Mesendoderm (in vitro differentiated cells): Measurements from ENCODE around the gene LGR6.
A peak's percentile ranks its signal among the peaks of the same experiment; 100 is the strongest.

Experiments
- DNase-seq: peaks from one replicate; pipeline ENCODE4 v3.0.0; 2013
- H2AK5ac ChIP-seq: 2 replicates; pipeline ENCODE4 v1.6.1; 2013; ENCODE audit warnings: low read length, inconsistent platforms
- H2BK120ac ChIP-seq: 2 replicates; pipeline ENCODE4 v1.6.1; 2013; ENCODE audit warnings: low read depth, mild to moderate bottlenecking, low read length, moderate library complexity, mixed read lengths
- H2BK15ac ChIP-seq: replicated peaks from 2 replicates; pipeline ENCODE4 v1.6.1; 2013; ENCODE audit warnings: low read depth, mild to moderate bottlenecking, moderate library complexity
- H2BK5ac ChIP-seq: 2 replicates; pipeline ENCODE4 v1.6.1; 2013; ENCODE audit warnings: low read length, inconsistent platforms
- H3K18ac ChIP-seq: 2 replicates; pipeline ENCODE4 v1.6.1; 2013; ENCODE audit warnings: mild to moderate bottlenecking, low read length, mixed read lengths
- H3K23ac ChIP-seq: one replicate; pipeline ENCODE4 v1.6.1; 2013; ENCODE audit warnings: low read length
- H3K27ac ChIP-seq: 2 replicates; pipeline ENCODE4 v1.5.1; 2013; ENCODE audit warnings: low read depth, mild to moderate bottlenecking, inconsistent platforms, low read length, moderate library complexity
- H3K27me3 ChIP-seq: 2 replicates; pipeline ENCODE4 v1.6.1; 2013; ENCODE audit warnings: low read length, control low read depth, mild to moderate bottlenecking, inconsistent platforms; ENCODE audit not compliant: insufficient read depth, poor library complexity
- H3K36me3 ChIP-seq: 2 replicates; pipeline ENCODE4 v1.6.1; 2013; ENCODE audit warnings: low read length, inconsistent platforms; ENCODE audit not compliant: control insufficient read depth, insufficient read depth
- H3K4ac ChIP-seq: one replicate; pipeline ENCODE4 v1.6.1; 2013; ENCODE audit warnings: low read depth, mild to moderate bottlenecking, low read length, moderate library complexity
- H3K4me1 ChIP-seq: 2 replicates; pipeline ENCODE4 v1.6.1; 2013; ENCODE audit warnings: low read depth, low read length, inconsistent platforms; ENCODE audit not compliant: control insufficient read depth
- H3K4me2 ChIP-seq: 2 replicates; pipeline ENCODE4 v1.6.1; 2013; ENCODE audit warnings: low read length
- H3K4me3 ChIP-seq: 2 replicates; pipeline ENCODE4 v1.5.1; 2013; ENCODE audit warnings: mild to moderate bottlenecking, low read length
- H3K56ac ChIP-seq: one replicate; pipeline ENCODE4 v1.6.1; 2013; ENCODE audit warnings: low read length
- H3K79me1 ChIP-seq: 2 replicates; pipeline ENCODE4 v1.6.1; 2013; ENCODE audit warnings: low read length, inconsistent platforms
- H3K79me2 ChIP-seq: 2 replicates; pipeline ENCODE4 v1.6.1; 2013; ENCODE audit warnings: mild to moderate bottlenecking, low read length; ENCODE audit not compliant: control insufficient read depth, insufficient read depth
- H3K9ac ChIP-seq: 2 replicates; pipeline ENCODE4 v1.6.1; 2013; ENCODE audit warnings: low read length, inconsistent platforms
- H4K5ac ChIP-seq: one replicate; pipeline ENCODE4 v1.6.1; 2013; ENCODE audit warnings: low read length
- H4K8ac ChIP-seq: one replicate; pipeline ENCODE4 v1.6.1; 2013; ENCODE audit warnings: low read depth, mild to moderate bottlenecking, control low read depth, low read length, moderate library complexity
- WGBS: extraction: QIAGEN DNeasy Blood & Tissue Kit; methylation state at CpG from one replicate; pipeline ENCODE4 v1.1.7; 2013; ENCODE audit warnings: low lambda C conversion rate, missing lambda C conversion rate; ENCODE audit not compliant: insufficient coverage; ENCODE audit errors: extremely low coverage; 5-methylcytosine and 5-hydroxymethylcytosine counted together

LGR6 gene

GRCh38 chr1:202202500-202203168 lies 9.0 kb downstream of the LGR6 start:
- H2BK5ac ChIP-seq, result no peak overlapping the region
- no peak overlapping the region for H3K9ac ChIP-seq
- H4K5ac ChIP-seq, result no peak overlapping the region
- WGBS, result no CpG with 5 or more reads among the region's 7 CpGs
- H3K4me1 ChIP-seq, result no peaks in the 10 kb centered on the region
- no peak overlapping the region for H3K23ac ChIP-seq
- H2AK5ac ChIP-seq, result no peak overlapping the region
- H3K79me2 ChIP-seq, result no peaks in the 10 kb centered on the region
- no peak overlapping the region for H3K18ac ChIP-seq
- H3K56ac ChIP-seq, result no peak overlapping the region
- no peak overlapping the region for H3K4ac ChIP-seq
- no peak overlapping the region for H2BK120ac ChIP-seq
- H3K4me2 ChIP-seq, result no peak overlapping the region
- H2BK15ac ChIP-seq, result no peak overlapping the region
- no peak for DNase-seq
- no peak overlapping the region for H4K8ac ChIP-seq
- no peak overlapping the region for H3K4me3 ChIP-seq
- H3K36me3 ChIP-seq, result no peaks in the 10 kb centered on the region
- H3K79me1 ChIP-seq, result no peaks in the 10 kb centered on the region
- H3K27me3 ChIP-seq, result no peaks in the 10 kb centered on the region
- no peak overlapping the region for H3K27ac ChIP-seq

GRCh38 chr1:202203238-202204039 lies 9.8 kb downstream of the LGR6 start:
- H3K9ac ChIP-seq, result no peak overlapping the region
- no peak overlapping the region for H3K4me3 ChIP-seq
- no peak overlapping the region for H3K4me2 ChIP-seq
- H3K79me1 ChIP-seq, result no peaks in the 10 kb centered on the region
- no peak overlapping the region for H4K8ac ChIP-seq
- no peak overlapping the region for H3K56ac ChIP-seq
- H2BK15ac ChIP-seq, result no peak overlapping the region
- H3K27me3 ChIP-seq, result no peaks in the 10 kb centered on the region
- H3K27ac ChIP-seq, result no peak overlapping the region
- no peaks in the 10 kb centered on the region for H3K4me1 ChIP-seq
- no peak overlapping the region for H3K23ac ChIP-seq
- WGBS, result no CpG with 5 or more reads among the region's 13 CpGs
- H3K18ac ChIP-seq, result no peak overlapping the region
- peak; percentile 51 for DNase-seq
- H4K5ac ChIP-seq, result no peak overlapping the region
- no peak overlapping the region for H2BK120ac ChIP-seq
- H3K36me3 ChIP-seq, result no peaks in the 10 kb centered on the region
- no peak overlapping the region for H2AK5ac ChIP-seq
- no peak overlapping the region for H2BK5ac ChIP-seq
- H3K79me2 ChIP-seq, result no peaks in the 10 kb centered on the region
- no peak overlapping the region for H3K4ac ChIP-seq

- H3K4me3 ChIP-seq, result no peak overlapping the region
These were observed 10.5 kb downstream of the LGR6 start for GRCh38 chr1:202204065-202204464.

GRCh38 chr1:202205523-202206190 lies 12.1 kb downstream of the LGR6 start:
- Histone ChIP-seq H3K4ac (no peak overlapping the region), H3K18ac (no peak overlapping the region), H3K4me2 (no peak overlapping the region), H2BK120ac (no peak overlapping the region), H2BK5ac (no peak overlapping the region), H3K4me3 (no peak overlapping the region), H4K5ac (no peak overlapping the region), H3K79me1 (no peaks in the 10 kb centered on the region), H4K8ac (no peak overlapping the region), H3K23ac (no peak overlapping the region), H3K9ac (no peak overlapping the region), H2AK5ac (no peak overlapping the region), H3K56ac (no peak overlapping the region), H2BK15ac (no peak overlapping the region), H3K36me3 (no peaks in the 10 kb centered on the region), H3K79me2 (no peaks in the 10 kb centered on the region), H3K4me1 (no peaks in the 10 kb centered on the region), H3K27me3 (no peaks in the 10 kb centered on the region), H3K27ac (no peak overlapping the region)
- DNase-seq, result no peak
- 100% methylated on average over 3 of the region's 5 CpGs for WGBS

More at GRCh38 chr1:202204065-202204464, 10.5 kb downstream of the LGR6 start:
- Histone ChIP-seq H2BK5ac (no peak overlapping the region), H2BK15ac (no peak overlapping the region), H3K4me2 (no peak overlapping the region), H3K4me1 (no peaks in the 10 kb centered on the region), H3K9ac (no peak overlapping the region), H3K4ac (no peak overlapping the region), H2BK120ac (no peak overlapping the region), H2AK5ac (no peak overlapping the region), H3K27ac (no peak overlapping the region), H3K79me1 (no peaks in the 10 kb centered on the region), H3K79me2 (no peaks in the 10 kb centered on the region), H3K23ac (no peak overlapping the region), H3K27me3 (no peaks in the 10 kb centered on the region), H4K5ac (no peak overlapping the region), H3K56ac (no peak overlapping the region), H3K36me3 (no peaks in the 10 kb centered on the region), H3K18ac (no peak overlapping the region), H4K8ac (no peak overlapping the region)
- no CpG with 5 or more reads among the region's 1 CpG for WGBS
- DNase-seq, result peak; percentile 56

GRCh38 chr1:202207292-202207691 lies 13.7 kb downstream of the LGR6 start:
- Histone ChIP-seq H3K4me3 (no peak overlapping the region), H2BK120ac (no peak overlapping the region), H2BK5ac (no peak overlapping the region), H3K27me3 (no peaks in the 10 kb centered on the region), H2BK15ac (no peak overlapping the region), H3K9ac (no peak overlapping the region), H3K4me1 (no peaks in the 10 kb centered on the region), H3K79me1 (no peaks in the 10 kb centered on the region), H3K56ac (no peak overlapping the region), H3K4me2 (no peak overlapping the region), H3K36me3 (no peaks in the 10 kb centered on the region), H2AK5ac (no peak overlapping the region), H4K8ac (no peak overlapping the region), H3K27ac (no peak overlapping the region), H3K18ac (no peak overlapping the region), H3K23ac (no peak overlapping the region), H3K79me2 (no peaks in the 10 kb centered on the region), H4K5ac (no peak overlapping the region), H3K4ac (no peak overlapping the region)
- peak; percentile 33 for DNase-seq
- WGBS, result no CpG with 5 or more reads among the region's 1 CpG
